SK-N-SH (cell line): ENCODE data around the gene ABR.

Experiments
- CTCF ChIP-seq: fragments of 200-600 bp; sonication (generic); IDR thresholded peaks from 2 replicates; pipeline ENCODE4 v1.6.1; 2017; ENCODE audit warnings: antibody characterized with exemption, mild to moderate bottlenecking, moderate library complexity
- EP300 ChIP-seq, 2 experiments: IDR thresholded peaks; 2 replicates each; pipeline versions ENCODE4 v1.4.0 to v1.6.1; 2012; ENCODE audit warnings: borderline replicate concordance in 1 of 2, low read depth in 1 of 2, low read length in 1 of 2
- MAX ChIP-seq: IDR thresholded peaks from 2 replicates; pipeline ENCODE4 v1.4.0; 2012; ENCODE audit warnings: low read depth
- SIN3A ChIP-seq: IDR thresholded peaks from 2 replicates; pipeline ENCODE4 v1.6.1; 2012; ENCODE audit warnings: low read depth, mild to moderate bottlenecking, low read length, moderate library complexity, borderline replicate concordance
- TAF1 ChIP-seq: IDR thresholded peaks from 2 replicates; pipeline ENCODE4 v1.6.1; 2012; ENCODE audit warnings: low read depth, mild to moderate bottlenecking, low read length, moderate library complexity, borderline replicate concordance
- USF2 ChIP-seq: fragments of 150-350 bp; IDR thresholded peaks from 2 replicates; pipeline ENCODE4 v1.6.1; 2017; ENCODE audit warnings: antibody characterized with exemption, low read length, low read depth, borderline replicate concordance

- TF ChIP-seq CTCF (no peak), MAX (no peak), EP300 (IDR thresholded peaks at IDR 0.05; ENCODE audit: borderline replicate concordance in 1 of 2, low read depth in 1 of 2, low read length in 1 of 2) (no peak), USF2 (no peak), TAF1 (no peak), SIN3A (no peak)
These were observed 107.2 kb downstream of the ABR start for GRCh38 chr17:1072551-1072961.
